Measurements from ENCODE around the gene B3GLCT.
"Not testable (repeated sequence)": the region's sequence is repeated elsewhere in the genome, so short reads cannot be mapped to it uniquely, and the experiment has no call there.

Gene B3GLCT

GRCh38 chr13:31199849-31200636 lies at the start of gene B3GLCT:
B3GLCT (plus strand) TSS chr13:31199975; CDS start chr13:31200085, 110 bp downstream.
- DNase-seq (ENCODE audit: low spot score) = peak; percentile 97

GRCh38 chr13:31150315-31150985 lies 49.3 kb upstream of the B3GLCT start:
- DNase-seq (ENCODE audit: low spot score) = no peak

- no peak for DNase-seq (ENCODE audit: low spot score)
Measured at GRCh38 chr13:31151837-31152236, 47.9 kb upstream of the B3GLCT start.

GRCh38 chr13:31154939-31155338 lies 44.8 kb upstream of the B3GLCT start:
- no peak for DNase-seq (ENCODE audit: low spot score)

- no peak for DNase-seq (ENCODE audit: low spot score)
Measured at GRCh38 chr13:31159306-31159705, 40.5 kb upstream of the B3GLCT start.

- peak; percentile 78 for DNase-seq (ENCODE audit: low spot score)
Measured at GRCh38 chr13:31160857-31161556, 38.8 kb upstream of the B3GLCT start.

- peak; percentile 98 for DNase-seq (ENCODE audit: low spot score)
Measured at GRCh38 chr13:31161557-31162150, 38.1 kb upstream of the B3GLCT start, which contains the start of gene HSPH1. HSPH1 (minus strand) TSS chr13:31161904; CDS start chr13:31161582, 322 bp downstream.

GRCh38 chr13:31162151-31163008 lies 37.4 kb upstream of the B3GLCT start:
- DNase-seq (ENCODE audit: low spot score) = peak; percentile 95

GRCh38 chr13:31166591-31166990 lies 33.2 kb upstream of the B3GLCT start:
- no peak for DNase-seq (ENCODE audit: low spot score)

GRCh38 chr13:31167490-31167889 lies 32.3 kb upstream of the B3GLCT start:
- no peak for DNase-seq (ENCODE audit: low spot score)

GRCh38 chr13:31168166-31168565 lies 31.6 kb upstream of the B3GLCT start:
- DNase-seq (ENCODE audit: low spot score) = no peak

GRCh38 chr13:31168736-31169135 lies 31.0 kb upstream of the B3GLCT start:
- no peak for DNase-seq (ENCODE audit: low spot score)

GRCh38 chr13:31172001-31172400 lies 27.8 kb upstream of the B3GLCT start:
- no peak for DNase-seq (ENCODE audit: low spot score)

- DNase-seq (ENCODE audit: low spot score) = peak; percentile 57
Measured at GRCh38 chr13:31172535-31172934, 27.2 kb upstream of the B3GLCT start.

GRCh38 chr13:31174018-31174417 lies 25.8 kb upstream of the B3GLCT start:
- DNase-seq (ENCODE audit: low spot score) = peak; percentile 29

GRCh38 chr13:31175847-31176532 lies 23.8 kb upstream of the B3GLCT start:
- no peak for DNase-seq (ENCODE audit: low spot score)

GRCh38 chr13:31177813-31178495 lies 21.8 kb upstream of the B3GLCT start:
- DNase-seq (ENCODE audit: low spot score) = not testable (repeated sequence)

- DNase-seq (ENCODE audit: low spot score) = no peak
Measured at GRCh38 chr13:31179241-31179640, 20.5 kb upstream of the B3GLCT start.

- DNase-seq (ENCODE audit: low spot score) = no peak
Measured at GRCh38 chr13:31179754-31180153, 20.0 kb upstream of the B3GLCT start.

GRCh38 chr13:31182987-31183386 lies 16.8 kb upstream of the B3GLCT start:
- DNase-seq (ENCODE audit: low spot score) = no peak

Measured in GM03348 (cell line).